ENCODE data around the gene KCNQ1. TPM values are rescaled to one million over a fixed set of nuclear protein-coding genes. Genes with fewer than 3 reads are reported as not detected.

KCNQ1 gene
- total RNA-seq, 1 experiment from 2014 or later: 2.3 TPM

DNA sequence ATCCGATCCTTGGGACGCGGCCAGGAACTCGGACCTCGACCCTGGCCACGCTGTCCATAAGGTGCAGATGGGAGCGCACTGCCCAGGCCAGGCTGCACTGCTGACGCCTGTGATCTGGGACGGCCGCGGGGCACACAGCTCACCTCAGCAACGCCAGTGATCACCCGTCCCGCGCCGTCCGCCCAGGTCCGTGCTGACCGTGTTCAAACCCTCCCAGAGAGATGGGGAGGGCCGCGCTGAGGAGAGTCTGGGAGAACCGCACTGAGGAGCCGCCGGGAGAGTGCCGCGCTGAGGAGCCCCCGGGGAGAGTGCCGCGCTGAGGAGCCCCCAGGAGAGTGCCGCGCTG lies 254.3 kb downstream of the KCNQ1 start:
- H3K23ac ChIP-seq (ENCODE audit: insufficient read length, low read depth, low read length): no peak overlapping the region
- Mint-ChIP-seq H3K27me3 (ENCODE audit: low read depth) (peaks cover 59% of the 10 kb centered on the region), H3K9me3 (peaks cover 10 to 12% of the 10 kb centered on the region in 2 experiments), H3K4me1 (peaks cover 76% of the 10 kb centered on the region in 2 experiments), H3K4me3 (peak overlapping the region; percentile 76 to 90), H3K36me3 (ENCODE audit: insufficient read depth in 1 of 3, low read depth in 3 of 3) (peaks cover 0 to 30% (median 16%) of the 10 kb centered on the region in 3 experiments; a peak in 6 of 7 replicates), H3K27ac (no peak overlapping the region; a peak in 2 of 7 replicates)
- H3K9ac ChIP-seq (ENCODE audit: extremely low read depth, insufficient read length, low read length): peak overlapping the region; percentile 42
- no peak overlapping the region for H4K8ac ChIP-seq (replicated peaks; ENCODE audit: insufficient read length, low read depth, low read length)
- H3K56ac ChIP-seq (ENCODE audit: insufficient read length, low read depth, low read length): no peak overlapping the region
- H3K4me1 ChIP-seq (ENCODE audit: insufficient read depth, low read length): peaks cover 13% of the 10 kb centered on the region
- no peaks in the 10 kb centered on the region for H4K20me1 ChIP-seq (ENCODE audit: control insufficient read depth, insufficient read depth, insufficient read length)
- H3K23me2 ChIP-seq (ENCODE audit: insufficient read length, low read depth, low read length, poor library complexity, severe bottlenecking): peaks cover 7% of the 10 kb centered on the region
- no peak overlapping the region for H4K5ac ChIP-seq (ENCODE audit: insufficient read length, low read depth, low read length)
- H4K91ac ChIP-seq (ENCODE audit: insufficient read length, low read depth, low read length): no peak overlapping the region
- H2BK120ac ChIP-seq (ENCODE audit: low read depth, low read length, poor library complexity, severe bottlenecking): no peak overlapping the region
- H3K27ac ChIP-seq (ENCODE audit: insufficient read length, low read depth, low read length): no peak overlapping the region
- H3K27me3 ChIP-seq (ENCODE audit: insufficient read depth, low read length): no peaks in the 10 kb centered on the region; the same call in 1 of the 2 replicates
- TF ChIP-seq, protein P1, sequence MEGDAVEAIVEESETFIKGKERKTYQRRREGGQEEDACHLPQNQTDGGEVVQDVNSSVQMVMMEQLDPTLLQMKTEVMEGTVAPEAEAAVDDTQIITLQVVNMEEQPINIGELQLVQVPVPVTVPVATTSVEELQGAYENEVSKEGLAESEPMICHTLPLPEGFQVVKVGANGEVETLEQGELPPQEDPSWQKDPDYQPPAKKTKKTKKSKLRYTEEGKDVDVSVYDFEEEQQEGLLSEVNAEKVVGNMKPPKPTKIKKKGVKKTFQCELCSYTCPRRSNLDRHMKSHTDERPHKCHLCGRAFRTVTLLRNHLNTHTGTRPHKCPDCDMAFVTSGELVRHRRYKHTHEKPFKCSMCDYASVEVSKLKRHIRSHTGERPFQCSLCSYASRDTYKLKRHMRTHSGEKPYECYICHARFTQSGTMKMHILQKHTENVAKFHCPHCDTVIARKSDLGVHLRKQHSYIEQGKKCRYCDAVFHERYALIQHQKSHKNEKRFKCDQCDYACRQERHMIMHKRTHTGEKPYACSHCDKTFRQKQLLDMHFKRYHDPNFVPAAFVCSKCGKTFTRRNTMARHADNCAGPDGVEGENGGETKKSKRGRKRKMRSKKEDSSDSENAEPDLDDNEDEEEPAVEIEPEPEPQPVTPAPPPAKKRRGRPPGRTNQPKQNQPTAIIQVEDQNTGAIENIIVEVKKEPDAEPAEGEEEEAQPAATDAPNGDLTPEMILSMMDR (conservative IDR thresholded peaks at IDR 0.05): no peak
- H2BK20ac ChIP-seq (ENCODE audit: low read depth, low read length, poor library complexity, severe bottlenecking): no peak overlapping the region
- H3T11ph ChIP-seq (ENCODE audit: low read length): no peak overlapping the region
- H3K9me3 ChIP-seq (ENCODE audit: control insufficient read depth, low read depth, low read length): no peaks in the 10 kb centered on the region
- no peak overlapping the region for H2AK5ac ChIP-seq (ENCODE audit: insufficient read length, low read length)
- DNase-seq: peak; percentile 28
- H3K14ac ChIP-seq (ENCODE audit: insufficient read depth, low read length): peak overlapping the region; percentile 42; the same call in 1 of the 2 replicates
- no peak overlapping the region for H2AFZ ChIP-seq (ENCODE audit: low read length)
- H2BK12ac ChIP-seq (ENCODE audit: insufficient read length, low read depth, low read length): no peak overlapping the region
- peak overlapping the region; percentile 77 for H3K4me2 ChIP-seq (ENCODE audit: insufficient read depth, insufficient read length, low read length)
- no CpG with 5 or more reads among the region's 31 CpGs for WGBS (ENCODE audit: extremely low coverage, insufficient read length, low lambda C conversion rate)
- no peaks in the 10 kb centered on the region; the same call in 1 of the 2 replicates for H3K79me2 ChIP-seq (ENCODE audit: insufficient read depth, low read length)
- peak overlapping the region; percentile 21 for H3K18ac ChIP-seq (ENCODE audit: insufficient read length, low read depth, low read length)
- H3K4ac ChIP-seq (ENCODE audit: low read depth, low read length): no peak overlapping the region
- H2BK5ac ChIP-seq (ENCODE audit: insufficient read length, low read length): no peak overlapping the region
- H2BK15ac ChIP-seq (ENCODE audit: low read depth, low read length): no peak overlapping the region
- no peaks in the 10 kb centered on the region for H3K79me1 ChIP-seq (ENCODE audit: insufficient read depth, low read depth, low read length, poor library complexity, severe bottlenecking)

All from H9 (cell line).